GM18858 (cell line): Measurements from ENCODE around the gene SLC35A4.
"Not testable (repeated sequence)": the region's sequence is repeated elsewhere in the genome, so short reads cannot be mapped to it uniquely, and the experiment has no call there.

Experiments used
- ATAC-seq: cut with Tn5 transposase; IDR thresholded peaks from one replicate; pipeline ENCODE4 v1.9.1; 2021; ENCODE audit not compliant: unreplicated experiment

Gene SLC35A4

DNA sequence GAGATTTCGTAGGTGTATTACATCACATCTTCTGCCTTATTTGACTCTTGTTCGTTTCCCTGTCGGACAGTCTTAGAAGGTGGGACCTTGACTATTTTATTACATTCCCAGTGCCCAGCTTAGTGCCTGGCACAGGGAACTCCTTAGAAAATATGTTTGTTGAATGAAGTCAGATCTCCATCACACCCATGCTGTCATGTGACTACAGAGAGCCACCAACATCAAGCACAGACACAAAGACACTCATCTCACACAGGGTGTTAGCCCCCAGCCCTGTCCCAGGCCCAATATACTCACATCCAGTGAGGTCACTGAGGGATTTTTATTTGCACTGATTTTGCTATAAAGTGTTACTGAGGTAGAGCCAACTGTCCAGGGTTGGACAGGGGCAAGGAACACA, 6.7 kb upstream of the SLC35A4 start:
- ATAC-seq, result no peak

DNA sequence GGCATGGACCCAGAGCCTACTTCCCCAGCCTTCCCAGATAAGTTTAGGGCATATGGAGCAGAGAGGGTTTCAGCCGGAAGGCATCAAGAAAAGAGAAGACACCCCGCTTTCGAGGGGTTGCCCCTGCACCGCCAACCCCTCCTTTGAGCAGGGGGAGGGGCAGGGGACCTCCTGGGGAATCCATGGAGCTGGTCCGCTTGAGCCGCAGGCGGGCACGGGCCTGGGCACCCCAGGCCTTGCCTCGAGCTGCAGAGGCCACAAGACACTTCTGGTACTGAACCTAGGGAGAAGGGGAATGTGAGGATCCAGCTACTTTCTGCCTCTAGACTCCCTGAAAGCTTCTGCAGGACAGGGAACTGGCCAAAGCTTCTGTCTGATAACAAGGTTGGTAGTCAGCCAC, 6.1 kb upstream of the SLC35A4 start:
- ATAC-seq, result no peak

- no peak for ATAC-seq
Measured at GRCh38 chr5:140560227-140560626, 4.4 kb upstream of the SLC35A4 start.

DNA sequence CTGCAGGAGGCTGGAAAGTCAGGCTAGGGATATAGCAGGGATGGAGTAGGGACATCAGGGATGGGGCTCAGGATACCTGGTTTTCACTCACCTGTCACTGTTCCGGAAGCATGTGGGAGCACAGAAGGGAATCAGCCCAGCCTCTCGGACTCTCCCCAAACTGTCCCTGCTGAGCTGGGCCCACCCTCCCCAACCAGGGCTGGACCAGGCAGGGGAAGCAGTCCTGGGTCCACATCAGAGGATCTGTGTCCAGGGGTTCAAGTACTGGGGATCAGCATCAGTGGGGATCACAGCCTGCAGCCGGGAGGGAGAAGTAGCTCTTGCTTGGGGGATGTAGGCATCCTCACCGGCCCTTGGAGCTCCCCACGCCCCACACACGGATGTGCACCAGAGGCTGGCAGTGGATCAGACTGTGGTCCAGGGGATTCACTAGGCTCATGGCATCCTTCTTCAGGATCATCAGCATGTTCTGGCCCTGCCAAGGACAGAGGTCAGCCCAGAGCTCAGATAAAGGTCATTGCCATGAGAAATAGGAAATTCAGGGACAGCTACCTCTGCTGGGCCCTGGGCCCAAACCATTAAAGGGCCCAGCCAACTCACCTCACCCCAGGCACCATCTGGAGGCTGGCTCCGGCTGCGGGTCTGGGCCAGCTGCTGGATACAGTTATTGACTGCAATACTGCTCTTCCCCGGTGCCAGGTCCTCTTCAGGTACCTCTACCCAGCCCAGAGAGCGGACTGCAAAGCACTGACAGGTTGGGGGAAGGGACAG, 2.7 kb upstream of the SLC35A4 start:
- no peak for ATAC-seq

- ATAC-seq, result no peak
Measured at GRCh38 chr5:140563596-140563995, 1.0 kb upstream of the SLC35A4 start.

GRCh38 chr5:140565024-140565779, 574 bp downstream of the SLC35A4 start:
- no peak for ATAC-seq

- ATAC-seq, result no peak
Measured at GRCh38 chr5:140565780-140566095, 1.1 kb downstream of the SLC35A4 start.

DNA sequence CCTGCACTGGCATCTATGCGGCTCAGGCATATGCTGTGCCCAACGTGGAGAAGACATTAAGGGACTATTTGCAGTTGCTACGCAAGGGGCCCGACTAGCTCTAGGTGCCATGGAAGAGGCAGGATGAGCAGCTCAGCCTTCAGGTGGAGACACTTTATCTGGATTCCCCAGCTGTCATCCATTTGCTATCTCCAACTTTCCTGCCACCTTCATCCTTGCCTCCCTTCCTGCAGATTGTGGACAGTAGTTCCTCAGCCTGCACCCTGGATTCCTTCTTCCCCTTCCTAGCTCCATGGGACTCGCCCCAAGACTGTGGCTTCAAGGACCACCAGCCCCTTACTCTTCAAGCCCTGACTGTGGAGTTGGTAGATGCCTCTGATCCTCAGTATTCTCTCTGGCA, 2.0 kb downstream of the SLC35A4 start:
- no peak for ATAC-seq

DNA sequence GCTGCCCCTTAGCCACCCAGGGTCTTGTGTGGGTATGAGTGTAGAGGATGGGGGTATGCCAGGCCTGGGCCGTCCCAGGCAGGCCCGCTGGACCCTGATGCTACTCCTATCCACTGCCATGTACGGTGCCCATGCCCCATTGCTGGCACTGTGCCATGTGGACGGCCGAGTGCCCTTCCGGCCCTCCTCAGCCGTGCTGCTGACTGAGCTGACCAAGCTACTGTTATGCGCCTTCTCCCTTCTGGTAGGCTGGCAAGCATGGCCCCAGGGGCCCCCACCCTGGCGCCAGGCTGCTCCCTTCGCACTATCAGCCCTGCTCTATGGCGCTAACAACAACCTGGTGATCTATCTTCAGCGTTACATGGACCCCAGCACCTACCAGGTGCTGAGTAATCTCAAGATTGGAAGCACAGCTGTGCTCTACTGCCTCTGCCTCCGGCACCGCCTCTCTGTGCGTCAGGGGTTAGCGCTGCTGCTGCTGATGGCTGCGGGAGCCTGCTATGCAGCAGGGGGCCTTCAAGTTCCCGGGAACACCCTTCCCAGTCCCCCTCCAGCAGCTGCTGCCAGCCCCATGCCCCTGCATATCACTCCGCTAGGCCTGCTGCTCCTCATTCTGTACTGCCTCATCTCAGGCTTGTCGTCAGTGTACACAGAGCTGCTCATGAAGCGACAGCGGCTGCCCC, 2.6 kb downstream of the SLC35A4 start:
- no peak for ATAC-seq

DNA sequence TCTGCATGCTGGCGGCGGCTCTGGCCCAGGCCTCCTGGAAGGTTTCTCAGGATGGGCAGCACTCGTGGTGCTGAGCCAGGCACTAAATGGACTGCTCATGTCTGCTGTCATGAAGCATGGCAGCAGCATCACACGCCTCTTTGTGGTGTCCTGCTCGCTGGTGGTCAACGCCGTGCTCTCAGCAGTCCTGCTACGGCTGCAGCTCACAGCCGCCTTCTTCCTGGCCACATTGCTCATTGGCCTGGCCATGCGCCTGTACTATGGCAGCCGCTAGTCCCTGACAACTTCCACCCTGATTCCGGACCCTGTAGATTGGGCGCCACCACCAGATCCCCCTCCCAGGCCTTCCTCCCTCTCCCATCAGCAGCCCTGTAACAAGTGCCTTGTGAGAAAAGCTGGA, 3.2 kb downstream of the SLC35A4 start:
- ATAC-seq, result no peak

GRCh38 chr5:140568443-140569063, 3.9 kb downstream of the SLC35A4 start:
- no peak for ATAC-seq

DNA sequence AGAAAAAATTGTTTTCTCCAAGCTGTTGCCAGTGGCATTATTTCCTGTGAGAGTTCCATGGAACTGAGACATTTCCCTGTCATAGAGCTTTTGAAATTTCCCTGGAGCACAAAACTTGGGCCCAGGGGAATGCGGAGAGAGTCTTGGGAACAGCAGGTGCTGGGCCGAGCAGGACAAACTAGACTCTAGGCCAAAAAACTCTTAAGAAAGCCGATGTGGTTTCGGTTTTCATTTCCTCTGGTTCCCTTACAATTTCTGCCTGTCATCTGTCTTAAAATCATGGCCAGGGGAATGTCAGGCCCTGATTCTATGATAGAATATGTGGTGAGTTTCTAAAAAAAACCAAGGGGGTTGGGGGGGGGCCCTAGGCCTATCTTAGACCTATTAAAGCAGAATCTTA, 4.6 kb downstream of the SLC35A4 start:
- ATAC-seq, result no peak

GRCh38 chr5:140570058-140570457, 5.4 kb downstream of the SLC35A4 start:
- ATAC-seq, result no peak

DNA sequence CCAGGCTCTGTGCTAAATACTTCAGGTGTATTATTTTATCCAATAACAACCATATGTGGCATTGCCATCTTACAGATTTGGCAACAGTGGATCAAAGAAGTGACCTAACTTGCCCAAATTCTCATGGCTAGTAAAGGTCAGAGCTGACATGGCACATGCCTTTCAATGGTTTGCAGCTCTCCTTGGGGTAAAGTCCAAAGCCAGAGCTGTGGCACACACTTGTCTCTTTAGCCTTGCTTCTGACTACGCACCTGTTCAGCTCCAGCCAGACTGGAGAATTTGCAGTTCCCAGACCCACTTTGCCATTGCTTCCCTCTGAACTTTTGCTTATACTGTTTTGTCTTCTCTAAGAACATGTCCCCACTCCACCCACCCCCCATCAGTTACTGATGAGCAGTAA, 5.9 kb downstream of the SLC35A4 start:
- ATAC-seq, result no peak

DNA sequence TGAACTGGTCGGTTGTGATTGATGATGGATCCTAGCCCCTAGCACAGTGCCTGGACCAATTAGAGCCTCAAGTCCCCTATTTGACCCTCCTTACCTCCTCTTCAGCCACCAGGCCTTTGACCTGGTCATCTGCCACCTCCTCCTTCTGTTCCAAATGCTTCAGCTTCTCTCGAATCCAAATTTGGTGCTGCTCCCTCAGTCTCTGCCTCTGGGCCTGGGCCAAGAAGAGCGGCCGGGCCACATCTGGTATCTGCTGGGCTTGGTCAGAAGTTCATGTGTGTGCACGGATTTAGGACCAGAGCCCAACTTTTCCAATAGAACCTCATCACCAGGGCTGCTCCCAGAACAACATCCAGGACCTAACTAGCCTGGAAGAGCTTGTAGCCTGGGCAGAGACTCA, 6.5 kb downstream of the SLC35A4 start:
- no peak for ATAC-seq

GRCh38 chr5:140573683-140574082, 9.1 kb downstream of the SLC35A4 start:
- no peak for ATAC-seq

DNA sequence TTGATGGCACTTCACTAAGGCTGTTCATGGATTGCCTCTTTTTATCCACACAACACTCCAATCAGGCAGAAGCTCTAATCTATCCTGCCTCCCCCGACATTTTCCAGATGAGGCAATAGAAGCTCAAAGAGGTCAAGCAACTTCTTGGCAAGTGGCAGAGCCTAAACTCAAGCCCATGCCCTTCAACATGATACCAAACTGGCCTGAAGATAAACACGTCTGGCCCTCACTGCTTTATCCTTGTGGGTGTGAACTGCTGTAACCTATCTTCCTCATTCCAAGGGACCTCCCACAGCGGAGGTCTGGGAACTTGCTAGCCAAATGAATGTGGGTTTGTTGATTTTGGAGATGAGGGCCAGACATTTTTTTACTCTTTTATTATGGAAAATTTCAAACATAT, 9.5 kb downstream of the SLC35A4 start:
- ATAC-seq, result no peak

- no peak for ATAC-seq
Measured at GRCh38 chr5:140575309-140575708, 10.7 kb downstream of the SLC35A4 start.

- ATAC-seq, result no peak
Measured at GRCh38 chr5:140576776-140577201, 12.2 kb downstream of the SLC35A4 start.

DNA sequence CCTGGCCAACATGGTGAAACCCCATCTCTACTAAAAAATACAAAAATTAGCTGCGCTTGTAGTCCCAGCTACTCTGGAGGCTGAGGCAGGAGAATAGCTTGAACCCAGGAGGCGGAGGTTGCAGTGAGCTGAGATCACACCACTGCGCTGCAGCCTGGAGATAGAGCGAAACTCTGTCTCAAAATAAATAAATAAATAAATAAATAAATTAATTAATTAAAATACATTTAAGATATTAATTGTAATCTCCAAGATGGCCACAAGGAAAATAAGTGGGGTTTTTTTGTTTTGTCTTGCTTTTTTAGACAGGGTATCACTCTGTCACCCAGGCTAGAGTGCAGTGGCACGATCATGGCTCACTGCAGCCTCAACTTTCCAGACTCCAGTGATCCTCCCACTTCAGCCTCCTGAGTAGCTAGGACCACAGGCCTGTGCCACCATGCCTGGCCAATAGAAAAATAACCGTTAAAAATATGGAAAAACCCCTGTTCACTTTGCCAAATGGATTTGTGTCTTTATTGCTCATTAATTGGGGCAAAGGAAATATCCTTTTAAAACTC, 14.6 kb downstream of the SLC35A4 start:
- not testable (repeated sequence) for ATAC-seq

GRCh38 chr5:140587495-140587894, 22.9 kb downstream of the SLC35A4 start:
- no peak for ATAC-seq
